Parietal lobe (tissue), 1 donor: Measurements from ENCODE around the gene PRKCH. TPM values are rescaled to one million over a fixed set of nuclear protein-coding genes. Genes with fewer than 3 reads are reported as not detected.

ENCODE experiments used
- total RNA-seq: library from RNA; depleted of rRNA; stranded (reverse); fragments of >200 nt; gene quantifications from one replicate; pipeline ENCODE4 v1.2.3, GENCODE V29; 2014

Gene PRKCH
- total RNA-seq = 5.3 TPM

GRCh38 chr14:61321385-61322010 is at the start of gene PRKCH:
TSS of gene PRKCH (plus strand) at chr14:61321579. CDS start at chr14:61322102, 523 bp downstream.

GRCh38 chr14:61281186-61281947 is 40.0 kb upstream of the PRKCH start, which contains the start of gene TMEM30B:
TSS of gene TMEM30B (minus strand) at chr14:61281338. CDS start at chr14:61281147, 191 bp downstream.

Other genes with a start within 250 kb of the PRKCH start
- under 0.01 TPM for gene TMEM30B, start 40.2 kb upstream of the PRKCH start, total RNA-seq